Calu3 (cell line): Measurements from ENCODE around the gene CBS. TPM values are rescaled to one million over a fixed set of nuclear protein-coding genes. Genes with fewer than 3 reads are reported as not detected.
"Not testable (repeated sequence)": the region's sequence is repeated elsewhere in the genome, so short reads cannot be mapped to it uniquely, and the experiment has no call there.

Source experiments
- Bru-seq: library from RNA; stranded (reverse); fragments of 400-500 nt; gene quantifications from one replicate; lab custom pipeline; 2021; lab: Mats Ljungman, UMichigan
- BruChase-seq, 2 experiments: library from RNA; stranded (reverse); fragments of 400-500 nt; gene quantifications; one replicate each; lab custom pipeline; 2021; lab: Mats Ljungman, UMichigan
- BruUV-seq: library from RNA; stranded (reverse); fragments of 400-500 nt; replicated peaks from 2 replicates; lab custom pipeline; 2021; lab: Mats Ljungman, UMichigan
- CTCF ChIA-PET: fragments of 300-600 bp; sonication (Branson Sonifier 250); formaldehyde crosslinking; loops from one replicate; lab custom pipeline; 2022; ENCODE audit warnings: antibody characterized with exemption; lab: Charles Lee
- DNase-seq: peaks from one replicate; pipeline ENCODE4 v3.0.0; 2022
- H3K27ac Mint-ChIP-seq: one replicate; pipeline ENCODE4 v1.8.0; 2022; ENCODE audit warnings: mixed read lengths; ENCODE audit not compliant: unreplicated experiment
- H3K27me3 Mint-ChIP-seq: one replicate; pipeline ENCODE4 v1.8.0; 2022; ENCODE audit warnings: mixed read lengths; ENCODE audit not compliant: unreplicated experiment
- H3K36me3 Mint-ChIP-seq: one replicate; pipeline ENCODE4 v1.8.0; 2022; ENCODE audit warnings: mild to moderate bottlenecking, moderate library complexity, mixed read lengths; ENCODE audit not compliant: insufficient read depth, unreplicated experiment
- H3K4me1 Mint-ChIP-seq: one replicate; pipeline ENCODE4 v1.8.0; 2022; ENCODE audit warnings: mild to moderate bottlenecking, low read depth, mixed read lengths; ENCODE audit not compliant: unreplicated experiment
- H3K4me3 Mint-ChIP-seq: one replicate; pipeline ENCODE4 v1.8.0; 2022; ENCODE audit warnings: mild to moderate bottlenecking, low read depth, moderate library complexity, mixed read lengths; ENCODE audit not compliant: unreplicated experiment
- H3K9me3 Mint-ChIP-seq: one replicate; pipeline ENCODE4 v1.8.0; 2022; ENCODE audit warnings: low read depth, mixed read lengths; ENCODE audit not compliant: unreplicated experiment
- intact Hi-C: fragments of 100-400 bp; cut with micrococcal nuclease; formaldehyde crosslinking; loops from one replicate; pipeline ENCODE4 v1.10.0; 2022; ENCODE audit not compliant: unreplicated experiment
- long read RNA-seq: library from polyadenylated mRNA; stranded (forward); transcript quantifications from one replicate; pipeline ENCODE4 v2.0.0, GENCODE V29; 2022
- total RNA-seq: library from RNA; stranded (reverse); gene quantifications from 2 replicates; pipeline ENCODE4 v1.2.3, GENCODE V29; 2022

Gene CBS
- total RNA-seq (109 and 124 TPM in 2 replicates), Bru-seq, nascent RNA (percentile 33 among the genes with signal in this experiment), BruChase-seq, experiment 1, labeled RNA remaining after a 6-hour chase (percentile 44 among the genes with signal in this experiment), BruChase-seq, experiment 2, labeled RNA remaining after a 2-hour chase (percentile 43 among the genes with signal in this experiment)
- long read RNA-seq, transcript CBS-204 (17 exons, 2,605 nt): major isoform, 43 of 74 reads
- long read RNA-seq, partial matches to known transcripts: 8 of 74 reads
- long read RNA-seq, other reads (novel, unspliced or antisense): 20 of 74 reads

GRCh38 chr21:43075170-43076022, at the start of gene CBS:
TSS of gene CBS (minus strand) at chr21:43075835. CDS start at chr21:43072193, 3,642 bp downstream.
- CTCF ChIA-PET, intact Hi-C loops, H3K27ac Mint-ChIP-seq, H3K9me3 Mint-ChIP-seq, H3K27me3 Mint-ChIP-seq, H3K4me3 Mint-ChIP-seq, DNase-seq, H3K36me3 Mint-ChIP-seq, H3K4me1 Mint-ChIP-seq: not testable (repeated sequence)
- TSS peak; percentile 31 for BruUV-seq

- CTCF ChIA-PET, DNase-seq, H3K4me1 Mint-ChIP-seq, H3K36me3 Mint-ChIP-seq, BruUV-seq, intact Hi-C loops, H3K27me3 Mint-ChIP-seq, H3K9me3 Mint-ChIP-seq, H3K27ac Mint-ChIP-seq, H3K4me3 Mint-ChIP-seq: not testable (repeated sequence)
Observed at GRCh38 chr21:43115956-43116355, 40.3 kb upstream of the CBS start.

GRCh38 chr21:43114483-43114882, 38.8 kb upstream of the CBS start:
- intact Hi-C loops, H3K4me3 Mint-ChIP-seq, H3K9me3 Mint-ChIP-seq, H3K27ac Mint-ChIP-seq, H3K27me3 Mint-ChIP-seq, H3K4me1 Mint-ChIP-seq, H3K36me3 Mint-ChIP-seq, BruUV-seq, CTCF ChIA-PET, DNase-seq: not testable (repeated sequence)

- H3K27me3 Mint-ChIP-seq, intact Hi-C loops, BruUV-seq, CTCF ChIA-PET, H3K9me3 Mint-ChIP-seq, H3K36me3 Mint-ChIP-seq, DNase-seq, H3K4me1 Mint-ChIP-seq, H3K27ac Mint-ChIP-seq, H3K4me3 Mint-ChIP-seq: not testable (repeated sequence)
Observed at GRCh38 chr21:43109006-43109405, 33.4 kb upstream of the CBS start.

- H3K9me3 Mint-ChIP-seq, DNase-seq, H3K27me3 Mint-ChIP-seq, CTCF ChIA-PET, H3K36me3 Mint-ChIP-seq, H3K27ac Mint-ChIP-seq, H3K4me1 Mint-ChIP-seq, intact Hi-C loops, H3K4me3 Mint-ChIP-seq: not testable (repeated sequence)
- TSS peak; percentile 37 for BruUV-seq
Observed at GRCh38 chr21:43108177-43108576, 32.5 kb upstream of the CBS start.

GRCh38 chr21:43107794-43108137, 32.1 kb upstream of the CBS start:
- H3K27me3 Mint-ChIP-seq, H3K4me1 Mint-ChIP-seq, CTCF ChIA-PET, BruUV-seq, DNase-seq, H3K9me3 Mint-ChIP-seq, H3K4me3 Mint-ChIP-seq, H3K27ac Mint-ChIP-seq, intact Hi-C loops, H3K36me3 Mint-ChIP-seq: not testable (repeated sequence)

- H3K9me3 Mint-ChIP-seq, CTCF ChIA-PET, H3K36me3 Mint-ChIP-seq, H3K27me3 Mint-ChIP-seq, H3K4me1 Mint-ChIP-seq, H3K4me3 Mint-ChIP-seq, H3K27ac Mint-ChIP-seq, intact Hi-C loops: not testable (repeated sequence)
- peak; percentile 51 for DNase-seq
- TSS peak; percentile 37 for BruUV-seq
Observed at GRCh38 chr21:43106965-43107793, 31.5 kb upstream of the CBS start, which contains the start of gene U2AF1. TSS of gene U2AF1 (minus strand) at chr21:43107570. CDS start at chr21:43107494, 76 bp downstream.

GRCh38 chr21:43104642-43105041, 29.0 kb upstream of the CBS start:
- H3K4me3 Mint-ChIP-seq, H3K36me3 Mint-ChIP-seq, DNase-seq, CTCF ChIA-PET, H3K9me3 Mint-ChIP-seq, H3K27ac Mint-ChIP-seq, BruUV-seq, H3K4me1 Mint-ChIP-seq, H3K27me3 Mint-ChIP-seq, intact Hi-C loops: not testable (repeated sequence)

- H3K27me3 Mint-ChIP-seq, H3K27ac Mint-ChIP-seq, CTCF ChIA-PET, BruUV-seq, DNase-seq, H3K4me1 Mint-ChIP-seq, H3K9me3 Mint-ChIP-seq, intact Hi-C loops, H3K4me3 Mint-ChIP-seq, H3K36me3 Mint-ChIP-seq: not testable (repeated sequence)
Observed at GRCh38 chr21:43102281-43102680, 26.6 kb upstream of the CBS start.
